GM18951 (cell line): ENCODE measurements around the gene RTTN.
"Not testable (repeated sequence)": the region's sequence is repeated elsewhere in the genome, so short reads cannot be mapped to it uniquely, and the experiment has no call there.

Experiments
- POLR2A ChIP-seq: IDR thresholded peaks from 4 replicates; pipeline ENCODE4 v1.6.1; 2011; ENCODE audit warnings: mild to moderate bottlenecking; ENCODE audit not compliant: insufficient read length, insufficient read depth; ENCODE audit errors: extremely low read depth
- in situ Hi-C: fragments of 300-500 bp; cut with MboI; formaldehyde crosslinking; loops from one replicate; pipeline ENCODE4 v1.12.0; 2022; ENCODE audit warnings: low sequenced_read_pairs, mixed read lengths, inconsistent platforms; ENCODE audit not compliant: unreplicated experiment

RTTN gene

DNA sequence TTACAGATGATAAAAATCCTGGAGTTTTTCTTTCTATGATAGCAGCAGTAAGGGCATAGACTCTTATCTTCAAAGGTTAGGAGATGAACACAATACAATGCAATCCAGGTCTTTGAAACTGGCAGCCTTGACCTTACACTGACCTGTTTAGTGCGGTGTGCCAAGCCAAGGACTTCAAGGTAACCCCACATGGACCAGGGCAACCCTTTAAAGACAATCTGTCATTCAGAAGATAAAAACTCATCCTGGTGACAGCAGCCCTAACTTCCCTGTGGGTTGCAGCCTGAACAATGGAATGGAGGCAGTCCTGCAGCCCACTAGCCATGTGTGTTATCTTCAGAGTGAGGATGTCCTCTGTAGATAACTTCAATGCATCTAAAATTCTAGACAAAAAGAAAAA, 78.1 kb downstream of the RTTN start:
- in situ Hi-C loops: no loop called here

DNA sequence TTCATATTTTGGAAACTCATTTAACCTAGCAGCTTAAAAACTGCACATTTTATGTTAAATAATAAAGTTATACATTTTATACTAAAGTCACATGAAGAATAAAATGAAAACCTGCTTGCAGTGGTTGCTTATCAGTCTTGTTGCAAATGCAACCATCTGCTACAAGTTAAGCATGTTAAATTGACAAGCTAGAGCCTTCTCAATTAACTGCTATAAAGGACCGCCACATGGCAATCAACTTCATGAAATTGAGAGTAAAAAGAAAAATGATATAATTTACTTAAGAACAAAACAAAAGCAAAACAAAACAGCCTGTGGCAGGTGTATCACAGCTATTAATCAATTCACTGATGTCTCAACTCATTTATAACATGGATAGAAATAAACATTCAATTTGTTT, 78.7 kb downstream of the RTTN start:
- no peak for TF ChIP-seq POLR2A
- in situ Hi-C loops: no loop called here

More for the DNA sequence above, 78.1 kb downstream of the RTTN start:
- no peak for TF ChIP-seq POLR2A

DNA sequence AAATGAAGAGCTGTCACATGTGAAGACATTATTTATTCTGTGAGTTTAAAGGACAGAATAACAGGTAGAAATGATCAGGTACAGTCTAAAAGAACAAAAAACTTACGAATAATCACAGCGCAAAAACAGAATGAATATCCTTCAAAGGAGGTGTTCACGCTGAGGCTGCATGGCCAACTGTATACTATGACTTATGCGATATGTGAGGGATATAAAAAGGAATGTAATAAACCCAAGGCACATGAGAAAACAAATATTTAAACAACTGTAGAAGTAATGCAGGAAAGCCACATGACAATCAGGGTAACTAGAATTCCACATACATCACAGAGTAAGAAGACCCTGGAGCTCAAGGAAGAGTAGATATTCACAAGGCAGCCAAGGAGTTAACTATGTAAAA, 81.3 kb downstream of the RTTN start:
- in situ Hi-C loops: no loop called here

DNA sequence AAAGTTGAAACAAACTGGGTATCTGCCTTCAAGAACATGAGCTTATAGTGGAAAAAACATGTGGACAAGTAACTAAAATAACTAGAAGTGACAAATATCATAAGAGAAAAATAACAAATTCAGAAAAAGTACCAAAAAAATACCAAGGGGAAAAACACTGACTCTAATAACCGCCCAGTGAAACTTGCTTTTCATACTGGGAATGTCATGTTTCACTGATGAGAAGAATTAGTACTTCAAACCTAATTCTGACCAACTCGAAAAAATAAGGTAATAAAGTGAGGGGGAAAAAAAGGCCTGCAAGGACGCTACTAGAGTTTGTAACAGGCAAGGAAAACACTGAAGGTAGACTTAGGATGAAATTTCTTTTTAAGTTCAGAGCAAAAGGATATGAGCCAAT, 83.6 kb downstream of the RTTN start:
- in situ Hi-C loops: no loop called here
- TF ChIP-seq POLR2A: no peak

More for the DNA sequence above, 81.3 kb downstream of the RTTN start:
- TF ChIP-seq POLR2A: no peak

DNA sequence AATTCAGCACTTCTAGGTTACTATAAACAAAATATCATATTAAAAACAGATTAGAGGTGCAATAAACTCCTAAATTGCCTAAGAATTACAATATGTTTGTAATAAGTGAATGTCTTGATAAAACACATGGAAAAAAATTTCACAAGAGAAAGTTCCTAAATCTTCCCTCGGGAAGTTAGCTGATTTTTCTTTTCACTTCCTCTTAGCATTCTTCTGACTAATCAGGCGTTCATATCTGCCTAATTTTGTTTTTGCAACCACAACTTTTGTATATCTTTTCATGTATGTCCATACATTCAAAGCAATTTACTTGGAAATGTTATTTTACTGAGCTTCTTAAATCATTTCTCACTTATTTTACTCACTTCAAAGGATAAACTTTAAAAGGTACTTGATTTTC, 88.5 kb downstream of the RTTN start:
- TF ChIP-seq POLR2A: no peak
- in situ Hi-C loops: no loop called here

DNA sequence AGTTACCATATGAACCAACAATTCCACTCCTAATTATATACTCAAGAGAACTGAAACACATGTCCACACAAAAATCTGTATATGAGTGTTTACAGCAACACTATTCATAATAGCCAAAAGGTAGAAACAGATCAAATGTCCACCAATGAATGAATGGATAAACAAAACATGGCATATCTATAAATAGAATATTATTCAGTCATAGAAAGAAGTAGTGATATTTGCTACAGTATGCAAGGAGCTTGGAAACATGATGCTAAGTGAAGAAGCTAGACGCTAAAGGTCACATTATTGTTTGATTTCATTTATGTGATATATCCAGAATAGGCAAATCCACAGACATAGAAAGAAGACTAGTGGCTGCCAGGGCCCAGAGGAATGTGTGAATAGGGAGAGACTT, 92.0 kb downstream of the RTTN start:
- in situ Hi-C loops: no loop called here
- no peak for TF ChIP-seq POLR2A

DNA sequence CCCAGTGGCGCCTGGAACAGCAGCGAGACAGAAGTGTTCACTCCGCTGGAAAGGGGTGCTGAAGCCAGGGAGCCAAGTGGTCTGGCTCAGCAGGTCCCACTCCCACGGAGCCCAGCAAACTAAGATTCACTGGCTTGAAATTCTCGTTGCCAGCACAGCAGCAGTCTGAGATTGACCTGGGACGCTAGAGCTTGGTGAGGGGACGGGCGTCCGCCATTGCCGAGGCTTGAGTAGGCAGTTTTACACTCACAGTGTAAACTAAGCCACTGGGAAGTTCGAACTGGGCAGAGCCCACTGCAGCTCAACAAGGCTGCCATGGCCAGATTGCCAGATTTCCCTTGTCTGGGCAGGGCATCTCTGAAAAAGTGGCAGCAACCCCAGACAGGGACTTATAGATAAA, 94.8 kb downstream of the RTTN start:
- in situ Hi-C loops: no loop called here

DNA sequence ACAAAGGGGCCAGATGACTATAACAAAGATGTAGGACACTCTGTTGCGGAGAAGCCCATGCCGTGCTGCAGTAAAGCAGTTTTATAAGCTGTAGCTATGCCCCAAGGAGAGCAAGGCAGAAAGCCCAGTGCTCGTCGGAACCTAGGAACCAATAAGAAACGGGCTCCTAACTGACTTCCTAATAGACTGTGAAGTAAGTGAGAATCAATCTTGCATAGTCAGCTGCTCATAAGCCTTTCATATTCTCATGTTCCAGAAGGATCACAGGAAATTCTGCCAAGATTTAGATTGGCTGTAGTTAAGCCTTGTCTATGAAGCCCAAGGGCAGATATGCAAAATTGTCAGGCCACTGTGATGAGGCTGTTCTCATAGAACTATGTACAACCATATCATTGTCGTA, 98.4 kb downstream of the RTTN start:
- in situ Hi-C loops: no loop called here
- TF ChIP-seq POLR2A: no peak

More for the DNA sequence above, 94.8 kb downstream of the RTTN start:
- TF ChIP-seq POLR2A: no peak

DNA sequence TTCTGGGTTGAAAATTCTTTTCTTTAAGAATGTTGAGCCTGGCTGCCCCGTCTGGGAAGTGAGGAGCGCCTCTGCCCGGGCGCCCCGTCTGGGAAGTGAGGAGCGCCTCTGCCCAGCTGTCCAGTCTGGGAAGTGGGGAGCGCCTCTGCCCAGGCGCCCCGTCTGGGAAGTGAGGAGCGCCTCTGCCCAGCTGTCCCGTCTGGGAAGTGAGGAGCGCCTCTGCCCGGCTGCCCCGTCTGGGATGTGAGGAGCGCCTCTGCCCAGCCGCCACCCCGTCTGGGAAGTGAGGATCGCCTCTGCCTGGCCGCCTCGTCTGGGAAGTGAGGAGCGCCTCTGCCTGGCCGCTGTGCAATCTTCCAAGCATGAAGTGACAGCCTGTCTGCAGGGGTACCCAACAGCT, 102.6 kb downstream of the RTTN start:
- in situ Hi-C loops: not testable (repeated sequence)

DNA sequence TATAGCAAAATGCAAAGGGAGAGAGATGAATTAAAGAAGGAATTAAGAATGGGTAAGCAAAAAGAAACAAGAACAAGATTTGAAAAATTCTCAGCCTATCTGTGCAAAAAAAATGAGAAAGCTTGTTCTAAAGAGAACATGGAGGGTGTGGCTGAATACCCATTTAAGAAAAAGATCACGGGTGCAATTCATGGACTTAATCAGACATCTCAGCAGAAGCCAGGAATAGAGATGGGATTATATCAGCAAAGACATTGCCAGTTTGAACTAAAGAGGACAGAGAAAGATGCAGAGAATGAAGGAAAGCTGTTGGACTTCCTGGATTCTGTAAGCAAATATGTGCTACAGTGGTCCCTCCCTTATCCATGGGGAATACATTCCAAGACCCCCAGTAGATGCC, 115.6 kb downstream of the RTTN start:
- in situ Hi-C loops: loop anchor here (25.0 kb wide), 2 partner anchors 453 to 1153 kb away; no protein-coding TSS in a partner anchor
- no peak for TF ChIP-seq POLR2A

DNA sequence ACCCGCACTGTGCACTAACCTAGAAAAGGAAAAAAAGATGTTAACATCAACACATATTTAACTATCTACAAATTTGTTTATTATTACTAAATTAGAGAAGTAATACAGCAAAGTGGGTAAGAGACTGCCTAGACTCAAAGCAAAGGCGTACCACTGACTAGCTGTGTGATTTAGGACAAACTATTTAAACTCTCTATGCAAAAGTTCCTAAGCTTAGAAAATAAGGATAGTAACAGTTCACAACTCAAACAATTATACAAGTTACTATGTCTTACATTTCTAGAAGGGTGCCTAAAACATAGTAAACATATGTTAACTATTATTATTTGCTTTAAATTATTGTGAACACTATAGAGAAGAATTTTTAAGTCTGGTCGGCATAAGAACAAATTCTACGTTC, 119.4 kb downstream of the RTTN start:
- TF ChIP-seq POLR2A: no peak
- in situ Hi-C loops: loop anchor here (25.0 kb wide), 2 partner anchors 449 to 1149 kb away; no protein-coding TSS in a partner anchor

DNA sequence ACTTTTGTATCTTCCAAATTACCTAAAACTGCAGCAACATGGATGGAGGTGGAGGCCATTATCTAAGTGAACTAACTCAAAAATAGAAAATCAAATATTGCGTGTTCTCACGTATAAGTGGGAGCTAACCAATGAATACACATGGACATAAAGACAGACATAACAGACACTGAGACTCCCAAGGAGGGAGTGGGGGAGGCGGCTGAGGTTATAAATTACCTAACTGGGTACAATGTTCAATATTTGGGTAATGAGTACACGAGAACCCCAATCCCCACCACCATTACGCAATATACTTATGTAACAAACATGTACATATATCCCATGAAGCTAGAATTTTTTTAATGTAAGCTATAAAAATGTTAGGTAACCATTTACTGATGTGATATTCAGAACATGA, 119.8 kb downstream of the RTTN start:
- in situ Hi-C loops: loop anchor here (25.0 kb wide), 2 partner anchors 448 to 1148 kb away; no protein-coding TSS in a partner anchor

DNA sequence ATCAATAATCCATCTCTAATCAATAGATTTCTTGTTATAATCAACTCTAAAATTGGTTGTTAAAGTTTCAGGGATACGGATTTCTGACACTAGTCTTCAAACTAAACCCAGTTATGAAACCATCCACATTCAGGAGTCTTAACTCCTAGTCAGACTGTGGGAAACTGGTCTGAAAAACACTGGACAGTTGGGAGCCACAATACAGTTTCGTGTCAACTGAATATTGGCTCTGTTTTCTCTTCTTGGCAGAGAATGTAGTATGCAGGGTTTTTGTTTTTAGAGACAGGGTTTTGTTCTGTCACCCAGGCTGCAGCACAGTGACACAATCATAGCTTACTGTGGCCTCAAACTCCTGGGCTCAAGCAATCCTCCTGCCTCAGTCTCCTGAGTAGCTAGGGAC, 123.1 kb downstream of the RTTN start:
- no peak for TF ChIP-seq POLR2A
- in situ Hi-C loops: loop anchor here (25.0 kb wide), 2 partner anchors 445 to 1145 kb away; no protein-coding TSS in a partner anchor

More for the DNA sequence above, 119.8 kb downstream of the RTTN start:
- TF ChIP-seq POLR2A: no peak

DNA sequence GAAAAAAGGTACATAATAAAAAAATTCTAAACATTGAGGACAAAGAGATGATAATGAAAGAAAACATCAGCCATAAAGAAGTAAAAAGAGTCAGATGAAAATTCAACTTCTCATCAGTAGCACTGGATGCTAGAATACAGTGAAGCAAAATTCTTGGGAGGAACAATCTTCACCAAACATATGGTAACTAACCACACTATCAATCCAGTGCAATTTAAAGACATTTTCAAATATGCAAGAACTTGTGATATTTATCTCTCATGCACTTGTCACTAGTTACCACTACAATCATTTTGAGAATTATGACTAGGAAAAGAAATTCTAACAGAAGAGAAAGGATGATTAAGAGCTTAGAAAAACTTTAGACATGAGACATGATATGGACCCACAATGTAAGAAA, 127.4 kb downstream of the RTTN start:
- in situ Hi-C loops: loop anchor here (25.0 kb wide), 2 partner anchors 441 to 1141 kb away; no protein-coding TSS in a partner anchor
- no peak for TF ChIP-seq POLR2A

DNA sequence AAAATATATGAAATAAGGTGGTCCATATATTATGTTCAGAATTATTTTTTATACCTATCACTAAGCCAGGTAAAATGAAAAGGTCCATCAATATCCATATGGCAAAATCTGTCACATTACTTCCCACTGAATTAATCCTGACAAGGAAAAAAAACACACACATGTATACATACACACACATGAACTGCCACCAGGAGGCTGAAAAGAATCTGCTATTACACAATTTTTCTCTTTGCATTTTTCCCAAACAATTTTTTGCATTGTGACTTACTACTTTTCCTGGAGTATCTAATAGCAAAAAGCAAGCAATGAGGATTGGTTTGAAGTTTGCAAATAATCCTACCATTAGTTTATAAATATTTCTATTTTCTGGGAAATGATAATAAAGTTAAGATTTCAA, 129.6 kb downstream of the RTTN start:
- in situ Hi-C loops: loop anchor here (25.0 kb wide), 2 partner anchors 439 to 1139 kb away; no protein-coding TSS in a partner anchor

More for the DNA sequence above, 129.6 kb downstream of the RTTN start:
- TF ChIP-seq POLR2A: no peak
